HCT116 (cell line): ENCODE results near the gene BMAL1. TPM values are rescaled to one million over a fixed set of nuclear protein-coding genes. Genes with fewer than 3 reads are reported as not detected.

Experiments
- ATAC-seq: fragments of 200-7000 bp; cut with Tn5 transposase; 2 replicates; pipeline ENCODE4 v1.9.1; 2020; ENCODE audit warnings: mild to moderate bottlenecking, moderate library complexity
- BruUV-seq: library from RNA; stranded (reverse); fragments of 400-500 nt; replicated peaks from 2 replicates; lab custom pipeline; 2021; lab: Mats Ljungman, UMichigan
- CTCF ChIA-PET: fragments of 300-600 bp; sonication (Branson Sonifier 250); formaldehyde crosslinking; loops from one replicate; lab custom pipeline; 2021; ENCODE audit warnings: antibody characterized with exemption; lab: Charles Lee
- POLR2A ChIA-PET: fragments of 300-600, 350-600 bp; sonication (Branson Sonifier 250); formaldehyde crosslinking; loops from one replicate; lab custom pipeline; 2021; ENCODE audit warnings: antibody characterized with exemption; lab: Charles Lee
- RAD21 ChIA-PET, 2 experiments: fragments of 300-600 bp; sonication (Branson Sonifier 250); formaldehyde crosslinking; loops; one replicate each; lab custom pipeline; 2023; ENCODE audit warnings: low total read pairs in 2 of 2; ENCODE audit not compliant: uncharacterized antibody in 2 of 2, unreplicated experiment in 2 of 2, low non-redundant PET in 1 of 2; lab: Charles Lee
- DNase-seq: peaks from one replicate; pipeline ENCODE4 v3.0.0-alpha.2; 2010; ENCODE audit warnings: low read depth, low spot score
- H2AFZ ChIP-seq: fragments of 200-600 bp; shearing (Covaris generic), sonication (generic); 2 replicates; pipeline ENCODE4 v1.6.1; 2017; ENCODE audit warnings: low read depth, mixed run types, mixed read lengths, antibody characterized with exemption, low read length; ENCODE audit not compliant: poor library complexity, severe bottlenecking
- H3K27ac ChIP-seq: 2 replicates; pipeline ENCODE4 v1.5.1; 2012; ENCODE audit warnings: low read depth, low read length
- H3K27me3 ChIP-seq: fragments of 200-600 bp; sonication (generic); 2 replicates; pipeline ENCODE4 v1.6.1; 2016; ENCODE audit warnings: mixed run types, low read length, mixed read lengths; ENCODE audit not compliant: insufficient read depth
- H3K36me3 ChIP-seq, 2 experiments: fragments of 200-500 bp in 1 of 2; fragments of 200-600 bp in 1 of 2; sonication (Bioruptor generic) in 1 of 2; sonication (generic) in 1 of 2; 2 replicates each; pipeline versions ENCODE4 v1.5.1 to v1.6.1; 2014 to 2016; ENCODE audit warnings: low read length in 2 of 2, inconsistent platforms in 1 of 2, mixed read lengths in 1 of 2, mixed run types in 1 of 2; ENCODE audit not compliant: insufficient read depth in 2 of 2, control insufficient read depth in 1 of 2
- H3K4me1 ChIP-seq, 2 experiments: fragments of 200-600 bp in 1 of 2; sonication (generic) in 1 of 2; 2 replicates each; pipeline versions ENCODE4 v1.5.1 to v1.6.1; 2012 to 2017; ENCODE audit warnings: low read length in 2 of 2, inconsistent platforms in 1 of 2, mild to moderate bottlenecking in 1 of 2, mixed read lengths in 1 of 2, mixed run types in 1 of 2, moderate library complexity in 1 of 2; ENCODE audit not compliant: insufficient read depth in 2 of 2, control insufficient read depth in 1 of 2
- H3K4me2 ChIP-seq: fragments of 200-600 bp; sonication (generic); 2 replicates; pipeline ENCODE4 v1.6.1; 2017; ENCODE audit warnings: mixed run types, low read length, mixed read lengths
- H3K4me3 ChIP-seq, 2 experiments: fragments of 200-600 bp in 1 of 2; sonication (generic) in 1 of 2; replicated peaks in 1 of 2; 2 replicates each; pipeline ENCODE4 v1.5.1; 2011 to 2016; ENCODE audit warnings: low read length in 2 of 2, control low read depth in 1 of 2, low read depth in 1 of 2, mild to moderate bottlenecking in 1 of 2, mixed read lengths in 1 of 2, mixed run types in 1 of 2
- H3K79me2 ChIP-seq: fragments of 200-600 bp; sonication (generic); 2 replicates; pipeline ENCODE4 v1.6.1; 2017; ENCODE audit warnings: mild to moderate bottlenecking, mixed run types, low read length, moderate library complexity, mixed read lengths; ENCODE audit not compliant: insufficient read depth
- H3K9ac ChIP-seq: fragments of 200-600 bp; sonication (generic); 2 replicates; pipeline ENCODE4 v1.6.1; 2016; ENCODE audit warnings: low read length, mixed read lengths
- H3K9me2 ChIP-seq: fragments of 200-600 bp; sonication (generic), shearing (Covaris generic); 2 replicates; pipeline ENCODE4 v1.6.1; 2017; ENCODE audit warnings: mixed run types, mild to moderate bottlenecking, moderate library complexity; ENCODE audit not compliant: insufficient read depth
- H3K9me3 ChIP-seq, 2 experiments: fragments of 200-500 bp in 1 of 2; fragments of 200-600 bp in 1 of 2; sonication (Bioruptor generic) in 1 of 2; sonication (generic) in 1 of 2; 2 replicates each; pipeline ENCODE4 v1.6.1; 2014 to 2017; ENCODE audit warnings: low read length in 2 of 2, mixed read lengths in 2 of 2, inconsistent platforms in 1 of 2, low read depth in 1 of 2, mild to moderate bottlenecking in 1 of 2, mixed run types in 1 of 2, moderate library complexity in 1 of 2; ENCODE audit not compliant: control insufficient read depth in 1 of 2, insufficient read depth in 1 of 2
- H4K20me1 ChIP-seq: fragments of 200-600 bp; sonication (generic), shearing (Covaris generic); 2 replicates; pipeline ENCODE4 v1.6.1; 2017; ENCODE audit warnings: mixed run types, mild to moderate bottlenecking, moderate library complexity; ENCODE audit not compliant: insufficient read depth
- CBX3 ChIP-seq: IDR thresholded peaks from 2 replicates; pipeline ENCODE4 v1.6.1; 2012; ENCODE audit warnings: low read depth
- CEBPB ChIP-seq: IDR thresholded peaks from 2 replicates; pipeline ENCODE4 v1.6.1; 2012; ENCODE audit warnings: low read depth
- ELF1 ChIP-seq: IDR thresholded peaks from 2 replicates; pipeline ENCODE4 v1.6.1; 2012; ENCODE audit warnings: low read depth, borderline replicate concordance
- EZH2 ChIP-seq: fragments of 200-600 bp; sonication (generic); IDR thresholded peaks from 2 replicates; pipeline ENCODE4 v1.6.1; 2017; ENCODE audit warnings: antibody characterized with exemption, mixed run types
- EZH2phosphoT487 ChIP-seq: fragments of 200-600 bp; IDR thresholded peaks from 2 replicates; pipeline ENCODE4 v1.6.1; 2018; ENCODE audit warnings: antibody characterized with exemption, borderline replicate concordance
- FOSL1 ChIP-seq: IDR thresholded peaks from 2 replicates; pipeline ENCODE4 v1.6.1; 2012; ENCODE audit warnings: low read depth
- JUND ChIP-seq: IDR thresholded peaks from 2 replicates; pipeline ENCODE4 v1.6.1; 2012
- MAX ChIP-seq: IDR thresholded peaks from 2 replicates; pipeline ENCODE4 v1.6.1; 2012
- POLR2A ChIP-seq: IDR thresholded peaks from 2 replicates; pipeline ENCODE4 v1.7.0; 2011; ENCODE audit warnings: borderline replicate concordance; ENCODE audit not compliant: insufficient read depth, insufficient read length; ENCODE audit errors: extremely low read depth
- POLR2AphosphoS5 ChIP-seq: IDR thresholded peaks from 2 replicates; pipeline ENCODE4 v1.6.1; 2011; ENCODE audit warnings: mild to moderate bottlenecking, low read depth, low read length, moderate library complexity
- SIN3A ChIP-seq: IDR thresholded peaks from 2 replicates; pipeline ENCODE4 v1.6.1; 2012; ENCODE audit warnings: low read depth
- SP1 ChIP-seq: IDR thresholded peaks from 2 replicates; pipeline ENCODE4 v1.6.1; 2012; ENCODE audit warnings: low read depth
- SRF ChIP-seq: IDR thresholded peaks from 2 replicates; pipeline ENCODE4 v1.6.1; 2012; ENCODE audit warnings: low read depth
- TCF7L2 ChIP-seq: IDR thresholded peaks from 2 replicates; pipeline ENCODE4 v1.7.0; 2011; ENCODE audit warnings: borderline replicate concordance, inconsistent platforms; ENCODE audit not compliant: insufficient read depth, insufficient read length; ENCODE audit errors: extremely low read depth
- YY1 ChIP-seq: IDR thresholded peaks from 2 replicates; pipeline ENCODE4 v1.6.1; 2011; ENCODE audit warnings: low read length, low read depth, moderate library complexity, mild to moderate bottlenecking; ENCODE audit not compliant: insufficient replicate concordance; ENCODE audit errors: extremely low read depth
- ZFX ChIP-seq: fragments of 450-650 bp; IDR thresholded peaks from 2 replicates; pipeline ENCODE4 v1.6.1; 2017
- intact Hi-C: fragments of 100-400 bp; cut with micrococcal nuclease; formaldehyde crosslinking; loops from 2 replicates; pipeline ENCODE4 v1.10.0; 2022
- total RNA-seq: library from RNA; stranded (reverse); gene quantifications from one replicate; pipeline ENCODE4 v1.2.1, GENCODE V29; 2021; ENCODE audit not compliant: unreplicated experiment
- TF ChIP-seq, protein P1 (sequence below), 3 experiments: fragments of 200-600 bp in 1 of 3; sonication (generic) in 1 of 3; IDR thresholded peaks in 2 of 3; conservative IDR thresholded peaks in 1 of 3; 2 replicates each; pipeline ENCODE4 v1.5.1; 2012 to 2017; ENCODE audit warnings: low read depth in 2 of 3, low read length in 2 of 3, antibody characterized with exemption in 1 of 3, borderline replicate concordance in 1 of 3, control low read depth in 1 of 3, mild to moderate bottlenecking in 1 of 3, mixed read lengths in 1 of 3, mixed run types in 1 of 3, moderate library complexity in 1 of 3; ENCODE audit not compliant: insufficient read depth in 1 of 3
- TF ChIP-seq, protein P2 (sequence below): IDR thresholded peaks from 2 replicates; pipeline ENCODE4 v1.6.1; 2012; ENCODE audit warnings: low read depth
- TF ChIP-seq, protein P3 (sequence below): IDR thresholded peaks from 2 replicates; pipeline ENCODE4 v1.6.1; 2012
- TF ChIP-seq, protein P4 (sequence below): IDR thresholded peaks from 2 replicates; pipeline ENCODE4 v1.6.1; 2011; ENCODE audit warnings: mild to moderate bottlenecking, low read length, moderate library complexity; ENCODE audit not compliant: insufficient replicate concordance; ENCODE audit errors: extremely low read depth

BMAL1 gene
- total RNA-seq, 1 experiment from 2014 or later, result 17.6 TPM

GRCh38 chr11:13329670-13330356, 52.2 kb downstream of the BMAL1 start:
- Histone ChIP-seq H3K9me3 (no peaks in the 10 kb centered on the region), H3K36me3 (no peaks in the 10 kb centered on the region), H2AFZ (no peak overlapping the region), H4K20me1 (no peaks in the 10 kb centered on the region), H3K4me1 (peaks cover 45 to 56% of the 10 kb centered on the region in 2 experiments), H3K4me3 (no peak overlapping the region), H3K9ac (no peak overlapping the region), H3K27me3 (no peaks in the 10 kb centered on the region), H3K79me2 (no peaks in the 10 kb centered on the region), H3K4me2 (peak overlapping the region; percentile 68), H3K9me2 (no peaks in the 10 kb centered on the region), H3K27ac (no peak overlapping the region)
- CTCF ChIA-PET, result no interaction called here
- RAD21 ChIA-PET, result no interaction called here
- no peak for DNase-seq
- peak; percentile 43 for ATAC-seq
- no TSS peak for BruUV-seq
- intact Hi-C loops, result loop anchor here (2.0 kb wide), 1 partner anchor 43 kb away; no protein-coding TSS in a partner anchor
- TF ChIP-seq, protein P1, sequence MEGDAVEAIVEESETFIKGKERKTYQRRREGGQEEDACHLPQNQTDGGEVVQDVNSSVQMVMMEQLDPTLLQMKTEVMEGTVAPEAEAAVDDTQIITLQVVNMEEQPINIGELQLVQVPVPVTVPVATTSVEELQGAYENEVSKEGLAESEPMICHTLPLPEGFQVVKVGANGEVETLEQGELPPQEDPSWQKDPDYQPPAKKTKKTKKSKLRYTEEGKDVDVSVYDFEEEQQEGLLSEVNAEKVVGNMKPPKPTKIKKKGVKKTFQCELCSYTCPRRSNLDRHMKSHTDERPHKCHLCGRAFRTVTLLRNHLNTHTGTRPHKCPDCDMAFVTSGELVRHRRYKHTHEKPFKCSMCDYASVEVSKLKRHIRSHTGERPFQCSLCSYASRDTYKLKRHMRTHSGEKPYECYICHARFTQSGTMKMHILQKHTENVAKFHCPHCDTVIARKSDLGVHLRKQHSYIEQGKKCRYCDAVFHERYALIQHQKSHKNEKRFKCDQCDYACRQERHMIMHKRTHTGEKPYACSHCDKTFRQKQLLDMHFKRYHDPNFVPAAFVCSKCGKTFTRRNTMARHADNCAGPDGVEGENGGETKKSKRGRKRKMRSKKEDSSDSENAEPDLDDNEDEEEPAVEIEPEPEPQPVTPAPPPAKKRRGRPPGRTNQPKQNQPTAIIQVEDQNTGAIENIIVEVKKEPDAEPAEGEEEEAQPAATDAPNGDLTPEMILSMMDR (IDR thresholded peaks at IDR 0.05 in 2 of 3, conservative IDR thresholded peaks at IDR 0.05 in 1 of 3; ENCODE audit: borderline replicate concordance in 1 of 3, insufficient read depth in 1 of 3, low read depth in 2 of 3, low read length in 2 of 3), result no peak
- TF ChIP-seq SP1 (peak; percentile 36), POLR2A (no peak), POLR2AphosphoS5 (no peak; the same call in 1 of the 2 replicates), TCF7L2 (no peak), CEBPB (no peak), ELF1 (no peak), SIN3A (peak; percentile 24; the same call in 1 of the 2 replicates), SRF (no peak), ZFX (no peak), MAX (no peak), FOSL1 (peak; percentile 66), YY1 (no peak), CBX3 (peak; percentile 37; the same call in 1 of the 2 replicates), EZH2 (no peak), JUND (peak; percentile 58), EZH2phosphoT487 (no peak)
- TF ChIP-seq, protein P2, sequence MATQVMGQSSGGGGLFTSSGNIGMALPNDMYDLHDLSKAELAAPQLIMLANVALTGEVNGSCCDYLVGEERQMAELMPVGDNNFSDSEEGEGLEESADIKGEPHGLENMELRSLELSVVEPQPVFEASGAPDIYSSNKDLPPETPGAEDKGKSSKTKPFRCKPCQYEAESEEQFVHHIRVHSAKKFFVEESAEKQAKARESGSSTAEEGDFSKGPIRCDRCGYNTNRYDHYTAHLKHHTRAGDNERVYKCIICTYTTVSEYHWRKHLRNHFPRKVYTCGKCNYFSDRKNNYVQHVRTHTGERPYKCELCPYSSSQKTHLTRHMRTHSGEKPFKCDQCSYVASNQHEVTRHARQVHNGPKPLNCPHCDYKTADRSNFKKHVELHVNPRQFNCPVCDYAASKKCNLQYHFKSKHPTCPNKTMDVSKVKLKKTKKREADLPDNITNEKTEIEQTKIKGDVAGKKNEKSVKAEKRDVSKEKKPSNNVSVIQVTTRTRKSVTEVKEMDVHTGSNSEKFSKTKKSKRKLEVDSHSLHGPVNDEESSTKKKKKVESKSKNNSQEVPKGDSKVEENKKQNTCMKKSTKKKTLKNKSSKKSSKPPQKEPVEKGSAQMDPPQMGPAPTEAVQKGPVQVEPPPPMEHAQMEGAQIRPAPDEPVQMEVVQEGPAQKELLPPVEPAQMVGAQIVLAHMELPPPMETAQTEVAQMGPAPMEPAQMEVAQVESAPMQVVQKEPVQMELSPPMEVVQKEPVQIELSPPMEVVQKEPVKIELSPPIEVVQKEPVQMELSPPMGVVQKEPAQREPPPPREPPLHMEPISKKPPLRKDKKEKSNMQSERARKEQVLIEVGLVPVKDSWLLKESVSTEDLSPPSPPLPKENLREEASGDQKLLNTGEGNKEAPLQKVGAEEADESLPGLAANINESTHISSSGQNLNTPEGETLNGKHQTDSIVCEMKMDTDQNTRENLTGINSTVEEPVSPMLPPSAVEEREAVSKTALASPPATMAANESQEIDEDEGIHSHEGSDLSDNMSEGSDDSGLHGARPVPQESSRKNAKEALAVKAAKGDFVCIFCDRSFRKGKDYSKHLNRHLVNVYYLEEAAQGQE, result no peak
- TF ChIP-seq, protein P3, sequence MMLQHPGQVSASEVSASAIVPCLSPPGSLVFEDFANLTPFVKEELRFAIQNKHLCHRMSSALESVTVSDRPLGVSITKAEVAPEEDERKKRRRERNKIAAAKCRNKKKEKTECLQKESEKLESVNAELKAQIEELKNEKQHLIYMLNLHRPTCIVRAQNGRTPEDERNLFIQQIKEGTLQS, result no peak
- TF ChIP-seq, protein P4, sequence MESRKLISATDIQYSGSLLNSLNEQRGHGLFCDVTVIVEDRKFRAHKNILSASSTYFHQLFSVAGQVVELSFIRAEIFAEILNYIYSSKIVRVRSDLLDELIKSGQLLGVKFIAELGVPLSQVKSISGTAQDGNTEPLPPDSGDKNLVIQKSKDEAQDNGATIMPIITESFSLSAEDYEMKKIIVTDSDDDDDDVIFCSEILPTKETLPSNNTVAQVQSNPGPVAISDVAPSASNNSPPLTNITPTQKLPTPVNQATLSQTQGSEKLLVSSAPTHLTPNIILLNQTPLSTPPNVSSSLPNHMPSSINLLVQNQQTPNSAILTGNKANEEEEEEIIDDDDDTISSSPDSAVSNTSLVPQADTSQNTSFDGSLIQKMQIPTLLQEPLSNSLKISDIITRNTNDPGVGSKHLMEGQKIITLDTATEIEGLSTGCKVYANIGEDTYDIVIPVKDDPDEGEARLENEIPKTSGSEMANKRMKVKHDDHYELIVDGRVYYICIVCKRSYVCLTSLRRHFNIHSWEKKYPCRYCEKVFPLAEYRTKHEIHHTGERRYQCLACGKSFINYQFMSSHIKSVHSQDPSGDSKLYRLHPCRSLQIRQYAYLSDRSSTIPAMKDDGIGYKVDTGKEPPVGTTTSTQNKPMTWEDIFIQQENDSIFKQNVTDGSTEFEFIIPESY, result no peak
- POLR2A ChIA-PET, result no interaction called here
